Transverse colon (tissue), 4 donors: ENCODE measurements around the gene PLA2G4F. TPM values are rescaled to one million over a fixed set of nuclear protein-coding genes. Genes with fewer than 3 reads are reported as not detected.

Experiments used
- DNase-seq: peaks from one replicate; pipeline ENCODE4 v3.0.0-alpha.2; 2019
- H3K27ac ChIP-seq, 4 donors: fragments of 200-600 bp; sonication (generic); 2 replicates each; pipeline ENCODE4 v1.5.1; 2016 to 2018; ENCODE audit warnings: inconsistent platforms in 4 of 4
- H3K27me3 ChIP-seq: fragments of 200-600 bp; sonication (generic); 2 replicates; pipeline ENCODE4 v1.5.1; 2017; ENCODE audit warnings: inconsistent platforms
- H3K36me3 ChIP-seq, 4 donors: fragments of 200-600 bp; sonication (generic); 2 replicates each; pipeline ENCODE4 v1.5.1; 2017 to 2019; ENCODE audit warnings: inconsistent platforms in 4 of 4
- H3K4me1 ChIP-seq, 4 donors: fragments of 200-600 bp; sonication (generic); 2 replicates each; pipeline ENCODE4 v1.5.1; 2017 to 2020; ENCODE audit warnings: inconsistent platforms in 4 of 4
- H3K4me3 ChIP-seq, 4 donors: fragments of 200-600 bp; sonication (generic); 1 replicate in 1 of 4; 2 replicates in 3 of 4; pipeline versions ENCODE4 v1.5.1 to v1.6.1; 2017 to 2019; ENCODE audit warnings: inconsistent platforms in 4 of 4
- H3K9me3 ChIP-seq, 2 donors: fragments of 200-600 bp; sonication (generic); 2 replicates each; pipeline ENCODE4 v1.5.1; 2017 to 2019; ENCODE audit warnings: inconsistent platforms in 2 of 2
- EP300 ChIP-seq: sonication (generic); formaldehyde crosslinking; IDR thresholded peaks from one replicate; pipeline ENCODE4 v1.6.1; 2017; ENCODE audit warnings: antibody characterized with exemption, low read depth
- POLR2A ChIP-seq: fragments of 450-650 bp; IDR thresholded peaks from one replicate; pipeline ENCODE4 v1.6.1; 2016; ENCODE audit warnings: antibody characterized with exemption, mild to moderate bottlenecking, moderate library complexity
- POLR2AphosphoS5 ChIP-seq, 3 donors: sonication (generic); formaldehyde crosslinking; IDR thresholded peaks; one replicate each; pipeline ENCODE4 v1.6.1; 2016; ENCODE audit warnings: antibody characterized with exemption in 3 of 3
- WGBS, 2 donors: methylation state at CpG; one replicate each; pipeline ENCODE4 v1.1.5; 2018; ENCODE audit warnings: low coverage in 1 of 2; 5-methylcytosine and 5-hydroxymethylcytosine counted together
- in situ Hi-C, 4 donors: fragments of 200-750 bp; cut with MboI; loops; one replicate each; pipeline versions ENCODE4 v1.15.0 to v1.15.1; 2017; ENCODE audit warnings: low sequenced_read_pairs in 3 of 4, low pct_ligation_motif_present in 1 of 4, low pct_unique_long_range_greater_than_20kb in 1 of 4
- intact Hi-C: fragments of 100-400 bp; cut with DNase I; formaldehyde crosslinking; loops from one replicate; pipeline ENCODE4 v1.15.1; 2023; ENCODE audit warnings: low total_unique reads
- total RNA-seq, 4 donors: library from RNA; depleted of rRNA; stranded (reverse); fragments of >200 nt; gene quantifications; one replicate each; pipeline ENCODE4 v1.1.0, GENCODE V29; 2016
- TF ChIP-seq, protein P1 (sequence below), 5 experiments: fragments of 200-600 bp in 3 of 5; fragments of 450-650 bp in 2 of 5; sonication (generic) in 3 of 5; IDR thresholded peaks; 1 replicate in 2 of 5; 2 replicates in 3 of 5; pipeline ENCODE4 v1.5.1; 2016 to 2017; ENCODE audit warnings: antibody characterized with exemption in 5 of 5, inconsistent platforms in 3 of 5, mild to moderate bottlenecking in 2 of 5, moderate library complexity in 1 of 5

PLA2G4F gene
- total RNA-seq, 4 donors from 2014 or later = 25.1 to 135 (median 78.0) TPM

DNA sequence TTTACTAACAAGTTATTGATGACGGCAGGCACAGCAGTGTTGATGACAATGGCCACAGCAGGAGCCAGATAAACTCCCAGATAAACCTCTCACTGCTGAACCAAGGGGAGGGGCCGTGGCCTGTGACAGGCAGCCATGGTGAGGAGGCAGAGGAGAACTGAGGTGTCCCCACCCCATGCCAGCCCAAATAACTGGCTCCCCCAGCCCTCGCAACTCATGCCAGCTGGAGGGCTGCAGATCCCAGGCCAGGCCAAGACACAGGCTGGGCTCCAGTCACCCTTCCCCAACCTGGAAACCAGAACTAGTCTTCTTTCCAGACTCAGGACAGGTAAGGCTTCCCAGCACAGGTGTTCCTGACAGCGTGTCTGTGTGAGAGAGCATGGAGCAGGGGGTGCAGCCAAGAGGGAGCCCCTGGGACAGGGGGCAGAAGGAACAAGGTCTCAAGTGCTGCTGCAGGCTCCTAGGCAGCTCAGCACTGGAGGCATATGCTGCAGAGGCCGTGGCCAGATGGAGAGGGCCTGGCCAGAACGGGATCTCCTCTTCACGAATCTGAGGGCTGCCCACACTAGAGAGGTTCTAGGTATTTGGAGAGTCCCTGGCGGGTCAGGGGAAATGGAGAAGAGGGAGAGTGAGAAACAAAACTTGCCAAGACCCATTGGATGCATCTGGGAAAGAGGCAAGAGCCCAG, 15.9 kb downstream of the PLA2G4F start:
- Histone ChIP-seq H3K36me3 (no peaks in the 10 kb centered on the region), H3K9me3 (peaks cover 2 to 10% of the 10 kb centered on the region in 2 donors), H3K27me3 (no peaks in the 10 kb centered on the region), H3K4me3 (no peak overlapping the region), H3K27ac (peak overlapping the region; percentile 72 to 84 (median 80)), H3K4me1 (peaks cover 0 to 30% (median 15%) of the 10 kb centered on the region in 4 donors)
- no peak for TF ChIP-seq EP300
- TF ChIP-seq, protein P1, sequence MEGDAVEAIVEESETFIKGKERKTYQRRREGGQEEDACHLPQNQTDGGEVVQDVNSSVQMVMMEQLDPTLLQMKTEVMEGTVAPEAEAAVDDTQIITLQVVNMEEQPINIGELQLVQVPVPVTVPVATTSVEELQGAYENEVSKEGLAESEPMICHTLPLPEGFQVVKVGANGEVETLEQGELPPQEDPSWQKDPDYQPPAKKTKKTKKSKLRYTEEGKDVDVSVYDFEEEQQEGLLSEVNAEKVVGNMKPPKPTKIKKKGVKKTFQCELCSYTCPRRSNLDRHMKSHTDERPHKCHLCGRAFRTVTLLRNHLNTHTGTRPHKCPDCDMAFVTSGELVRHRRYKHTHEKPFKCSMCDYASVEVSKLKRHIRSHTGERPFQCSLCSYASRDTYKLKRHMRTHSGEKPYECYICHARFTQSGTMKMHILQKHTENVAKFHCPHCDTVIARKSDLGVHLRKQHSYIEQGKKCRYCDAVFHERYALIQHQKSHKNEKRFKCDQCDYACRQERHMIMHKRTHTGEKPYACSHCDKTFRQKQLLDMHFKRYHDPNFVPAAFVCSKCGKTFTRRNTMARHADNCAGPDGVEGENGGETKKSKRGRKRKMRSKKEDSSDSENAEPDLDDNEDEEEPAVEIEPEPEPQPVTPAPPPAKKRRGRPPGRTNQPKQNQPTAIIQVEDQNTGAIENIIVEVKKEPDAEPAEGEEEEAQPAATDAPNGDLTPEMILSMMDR (IDR thresholded peaks at IDR 0.05) = no peak
- TF ChIP-seq POLR2A = no peak
- no peak for TF ChIP-seq POLR2AphosphoS5 (IDR thresholded peaks at IDR 0.05)
- in situ Hi-C loops (no loop called here), intact Hi-C loops (no loop called here)
- WGBS, 2 donors = 89% methylated on average over 8 of the region's 8 CpGs; no CpG with 5 or more reads in 1 of the 2 donors
- DNase-seq = no peak

- no peaks in the 10 kb centered on the region for H3K36me3 ChIP-seq
- H3K27ac ChIP-seq = peak overlapping the region; percentile 72 to 84 (median 80)
- in situ Hi-C loops (loop anchor here in 2 of 4 donors (10.0 kb wide), 2 partner anchors 75 to 145 kb away; no protein-coding TSS in a partner anchor), intact Hi-C loops (no loop called here)
- TF ChIP-seq POLR2AphosphoS5 (IDR thresholded peaks at IDR 0.05) (no peak), POLR2A (no peak), EP300 (no peak)
- TF ChIP-seq, protein P1 (IDR thresholded peaks at IDR 0.05) = no peak
- H3K9me3 ChIP-seq = peaks cover 2 to 10% of the 10 kb centered on the region in 2 donors
- DNase-seq = peak; percentile 54
- no peaks in the 10 kb centered on the region for H3K27me3 ChIP-seq
- 70% methylated on average over 6 of the region's 6 CpGs; no CpG with 5 or more reads in 1 of the 2 donors for WGBS, 2 donors
- no peak overlapping the region for H3K4me3 ChIP-seq
- peaks cover 0 to 30% (median 15%) of the 10 kb centered on the region in 4 donors for H3K4me1 ChIP-seq
These were observed 16.8 kb downstream of the PLA2G4F start for GRCh38 chr15:42139596-42139995.

GRCh38 chr15:42138968-42139386, 17.5 kb downstream of the PLA2G4F start:
- DNase-seq = peak; percentile 86
- 33 to 42% methylated on average over 2 to 3 of the region's 3 CpGs for WGBS, 2 donors
- Histone ChIP-seq H3K27ac (peak overlapping the region; percentile 72 to 84 (median 80)), H3K9me3 (peaks cover 2 to 10% of the 10 kb centered on the region in 2 donors), H3K27me3 (no peaks in the 10 kb centered on the region), H3K4me1 (peaks cover 0 to 30% (median 15%) of the 10 kb centered on the region in 4 donors), H3K36me3 (no peaks in the 10 kb centered on the region), H3K4me3 (no peak overlapping the region)
- in situ Hi-C loops (loop anchor here in 2 of 4 donors (10.0 kb wide), 2 partner anchors 74 to 144 kb away; no protein-coding TSS in a partner anchor), intact Hi-C loops (no loop called here)
- TF ChIP-seq POLR2A = peak; percentile 55
- peak in 2 of 3 donors; percentile 75 to 81 for TF ChIP-seq POLR2AphosphoS5 (IDR thresholded peaks at IDR 0.05)
- TF ChIP-seq, protein P1 (IDR thresholded peaks at IDR 0.05) = peak in 1 of 5 experiments; percentile 16
- no peak for TF ChIP-seq EP300

DNA sequence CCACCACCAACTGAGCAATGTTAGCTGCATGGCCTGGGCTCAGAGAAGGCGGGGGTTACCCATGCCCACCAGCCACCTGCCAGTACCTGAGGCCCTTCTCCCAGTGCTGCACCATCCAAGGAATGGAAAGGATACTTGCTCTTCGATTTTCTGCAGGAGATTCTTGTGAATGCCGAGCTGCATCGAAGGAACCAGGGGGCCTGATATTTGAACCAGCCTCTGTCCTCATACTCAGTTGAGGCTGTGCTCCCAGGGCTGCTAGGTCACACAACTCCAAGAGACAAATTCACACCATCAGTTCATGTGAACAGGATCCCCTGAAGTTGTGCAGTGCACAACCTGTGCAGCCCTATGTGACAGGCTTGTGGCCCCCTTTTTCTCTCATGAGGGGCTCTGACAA, 18.0 kb downstream of the PLA2G4F start:
- no peak for DNase-seq
- in situ Hi-C loops = loop anchor here in 2 of 4 donors (10.0 kb wide), 2 partner anchors 74 to 144 kb away; no protein-coding TSS in a partner anchor
- H3K27ac ChIP-seq = no peak overlapping the region
- peaks cover 2 to 10% of the 10 kb centered on the region in 2 donors for H3K9me3 ChIP-seq
- H3K4me3 ChIP-seq = no peak overlapping the region
- H3K4me1 ChIP-seq = peaks cover 0 to 30% (median 15%) of the 10 kb centered on the region in 4 donors
- intact Hi-C loops = no loop called here
- WGBS, 2 donors = 97% methylated on average over 4 of the region's 4 CpGs; no CpG with 5 or more reads in 1 of the 2 donors
- H3K27me3 ChIP-seq = no peaks in the 10 kb centered on the region
- no peak for TF ChIP-seq EP300
- TF ChIP-seq, protein P1 (IDR thresholded peaks at IDR 0.05) = no peak
- no peak for TF ChIP-seq POLR2A
- no peak for TF ChIP-seq POLR2AphosphoS5 (IDR thresholded peaks at IDR 0.05)
- no peaks in the 10 kb centered on the region for H3K36me3 ChIP-seq
